Umbilical cord (tissue), 2 donors: ENCODE results near the gene TNFRSF11A. TPM values are rescaled to one million over a fixed set of nuclear protein-coding genes. Genes with fewer than 3 reads are reported as not detected.

ENCODE experiments used
- DNase-seq: peaks from one replicate; pipeline ENCODE4 v3.0.0-alpha.2; 2015; ENCODE audit warnings: low spot score
- total RNA-seq: library from RNA; depleted of rRNA; stranded (reverse); fragments of >200 nt; gene quantifications from one replicate; pipeline ENCODE4 v1.2.3, GENCODE V29; 2014; ENCODE audit warnings: low replicate concordance; ENCODE audit not compliant: insufficient read depth

Gene TNFRSF11A
- total RNA-seq, 1 donor from 2014 or later, result 8.7 TPM

- DNase-seq, result no peak
Observed at GRCh38 chr18:62325806-62326645, 916 bp downstream of the TNFRSF11A start.

GRCh38 chr18:62326646-62327348 is 1.7 kb downstream of the TNFRSF11A start:
- DNase-seq, result no peak

GRCh38 chr18:62327977-62328376 is 2.9 kb downstream of the TNFRSF11A start:
- no peak for DNase-seq

GRCh38 chr18:62328586-62329525 is 3.7 kb downstream of the TNFRSF11A start:
- no peak for DNase-seq

- DNase-seq, result peak; percentile 70
Observed at GRCh38 chr18:62329691-62330454, 4.8 kb downstream of the TNFRSF11A start.

- DNase-seq, result no peak
Observed at GRCh38 chr18:62330650-62331049, 5.5 kb downstream of the TNFRSF11A start.

- no peak for DNase-seq
Observed at GRCh38 chr18:62331581-62332356, 6.7 kb downstream of the TNFRSF11A start.

GRCh38 chr18:62332431-62332830 is 7.3 kb downstream of the TNFRSF11A start:
- DNase-seq, result no peak

- DNase-seq, result no peak
Observed at GRCh38 chr18:62332964-62333695, 8.0 kb downstream of the TNFRSF11A start.

- no peak for DNase-seq
Observed at GRCh38 chr18:62334120-62334519, 9.0 kb downstream of the TNFRSF11A start.

- DNase-seq, result no peak
Observed at GRCh38 chr18:62335494-62335893, 10.4 kb downstream of the TNFRSF11A start.

- no peak for DNase-seq
Observed at GRCh38 chr18:62336618-62337017, 11.5 kb downstream of the TNFRSF11A start.

GRCh38 chr18:62337336-62337735 is 12.2 kb downstream of the TNFRSF11A start:
- no peak for DNase-seq

- DNase-seq, result no peak
Observed at GRCh38 chr18:62338446-62339105, 13.5 kb downstream of the TNFRSF11A start.

GRCh38 chr18:62339106-62339988 is 14.2 kb downstream of the TNFRSF11A start:
- no peak for DNase-seq

GRCh38 chr18:62340996-62341395 is 15.9 kb downstream of the TNFRSF11A start:
- no peak for DNase-seq

- DNase-seq, result no peak
Observed at GRCh38 chr18:62341473-62341872, 16.4 kb downstream of the TNFRSF11A start.

- DNase-seq, result no peak
Observed at GRCh38 chr18:62342884-62343283, 17.8 kb downstream of the TNFRSF11A start.
